Fibroblast of villous mesenchyme (primary cell): ENCODE measurements around the gene GCAT. TPM values are rescaled to one million over a fixed set of nuclear protein-coding genes. Genes with fewer than 3 reads are reported as not detected.

ENCODE experiments used
- DNase-seq: peaks from one replicate; pipeline ENCODE4 v3.0.0-alpha.2; 2010; ENCODE audit warnings: low read depth
- H3K4me3 ChIP-seq: 2 replicates; pipeline ENCODE4 v1.5.1; 2011; ENCODE audit warnings: low read depth, mild to moderate bottlenecking, low read length
- total RNA-seq: library from RNA; depleted of rRNA; stranded (reverse); fragments of >200 nt; gene quantifications from 2 replicates; pipeline ENCODE4 v1.2.3, GENCODE V29; 2012
- TF ChIP-seq, protein P1 (sequence below): IDR thresholded peaks from 2 replicates; pipeline ENCODE4 v1.5.1; 2012; ENCODE audit warnings: low read depth, mild to moderate bottlenecking, low read length; ENCODE audit not compliant: insufficient read depth

GCAT gene
- total RNA-seq, 1 donor: 31.1 TPM

GRCh38 chr22:37781434-37782059, 26.2 kb upstream of the GCAT start:
- DNase-seq: no peak
- no peak overlapping the region for H3K4me3 ChIP-seq
- TF ChIP-seq, protein P1, sequence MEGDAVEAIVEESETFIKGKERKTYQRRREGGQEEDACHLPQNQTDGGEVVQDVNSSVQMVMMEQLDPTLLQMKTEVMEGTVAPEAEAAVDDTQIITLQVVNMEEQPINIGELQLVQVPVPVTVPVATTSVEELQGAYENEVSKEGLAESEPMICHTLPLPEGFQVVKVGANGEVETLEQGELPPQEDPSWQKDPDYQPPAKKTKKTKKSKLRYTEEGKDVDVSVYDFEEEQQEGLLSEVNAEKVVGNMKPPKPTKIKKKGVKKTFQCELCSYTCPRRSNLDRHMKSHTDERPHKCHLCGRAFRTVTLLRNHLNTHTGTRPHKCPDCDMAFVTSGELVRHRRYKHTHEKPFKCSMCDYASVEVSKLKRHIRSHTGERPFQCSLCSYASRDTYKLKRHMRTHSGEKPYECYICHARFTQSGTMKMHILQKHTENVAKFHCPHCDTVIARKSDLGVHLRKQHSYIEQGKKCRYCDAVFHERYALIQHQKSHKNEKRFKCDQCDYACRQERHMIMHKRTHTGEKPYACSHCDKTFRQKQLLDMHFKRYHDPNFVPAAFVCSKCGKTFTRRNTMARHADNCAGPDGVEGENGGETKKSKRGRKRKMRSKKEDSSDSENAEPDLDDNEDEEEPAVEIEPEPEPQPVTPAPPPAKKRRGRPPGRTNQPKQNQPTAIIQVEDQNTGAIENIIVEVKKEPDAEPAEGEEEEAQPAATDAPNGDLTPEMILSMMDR: peak; percentile 40

DNA sequence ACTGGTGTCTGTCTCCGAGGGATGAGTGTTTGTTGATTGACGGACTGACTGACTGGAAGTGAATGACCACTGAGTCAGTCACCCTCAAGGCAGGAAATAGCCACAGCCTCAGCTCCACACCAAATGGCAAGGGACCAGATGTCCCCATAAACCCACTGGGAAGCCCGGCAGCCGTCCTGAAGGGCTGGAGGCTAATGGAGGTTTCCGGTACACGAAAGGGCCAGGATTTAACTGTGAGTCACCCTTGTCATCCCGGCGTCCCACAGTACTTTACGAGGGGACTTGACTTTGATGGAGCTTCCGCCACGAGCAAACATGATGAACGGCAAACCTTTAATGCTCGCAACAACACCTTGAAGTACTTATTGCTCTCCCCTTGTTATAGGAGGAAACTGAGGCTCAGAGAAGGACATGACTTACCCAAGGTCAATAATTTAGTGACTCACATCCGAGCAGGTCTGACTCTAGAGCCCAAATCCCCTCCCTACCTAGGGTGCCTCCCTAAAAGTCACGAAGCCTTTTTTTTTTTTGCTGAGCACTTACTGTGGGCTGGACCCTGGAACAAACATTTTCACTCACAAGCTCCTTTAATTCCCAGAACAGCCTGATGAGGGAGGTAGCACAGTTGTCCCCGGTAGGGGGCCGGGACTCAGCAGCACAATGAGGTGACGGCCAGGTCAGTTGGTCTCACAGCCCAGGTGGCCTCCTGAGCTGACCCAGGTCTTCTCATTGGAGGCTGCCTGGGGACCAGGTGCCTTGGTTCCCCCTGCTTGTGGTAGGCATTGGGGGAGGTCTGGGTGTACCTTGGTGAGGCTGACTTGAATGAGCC, 25.2 kb upstream of the GCAT start:
- TF ChIP-seq, protein P1: peak; percentile 23
- H3K4me3 ChIP-seq: no peak overlapping the region
- peak; percentile 74 for DNase-seq

DNA sequence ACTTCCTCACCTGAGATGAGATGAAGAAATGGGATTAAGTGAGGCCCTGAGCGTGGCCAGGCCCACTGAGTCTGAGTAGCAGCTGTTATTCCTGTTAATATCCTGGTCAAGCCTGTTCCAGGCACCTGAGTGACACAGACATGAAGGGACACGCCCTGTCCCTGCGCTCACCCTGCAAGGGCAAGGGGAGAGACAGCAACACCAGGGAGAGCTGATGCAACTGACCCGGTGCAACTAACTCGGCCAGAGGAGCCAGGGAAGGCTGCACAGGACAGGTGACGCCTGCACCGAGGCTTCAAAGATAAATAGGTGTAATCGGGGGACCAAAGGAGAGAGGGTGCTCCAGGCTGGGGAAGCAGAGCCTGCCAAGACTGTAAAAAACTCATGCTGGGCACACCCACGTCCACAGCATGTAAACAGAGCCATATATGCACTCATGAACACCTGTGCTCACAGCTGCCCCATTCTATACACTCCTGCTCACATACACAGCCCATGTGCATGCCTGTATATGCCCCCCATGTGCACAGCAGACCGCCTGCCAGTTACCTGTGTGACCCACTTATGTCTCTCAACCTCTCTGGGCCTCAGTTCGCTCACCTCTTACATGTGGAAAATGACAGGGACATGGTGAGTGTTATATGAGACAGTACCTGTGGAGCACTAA, 22.8 kb upstream of the GCAT start:
- DNase-seq: no peak
- TF ChIP-seq, protein P1: no peak
- H3K4me3 ChIP-seq: no peak overlapping the region

GRCh38 chr22:37790234-37790633, 17.5 kb upstream of the GCAT start:
- TF ChIP-seq, protein P1: no peak
- H3K4me3 ChIP-seq: no peak overlapping the region
- no peak for DNase-seq

DNA sequence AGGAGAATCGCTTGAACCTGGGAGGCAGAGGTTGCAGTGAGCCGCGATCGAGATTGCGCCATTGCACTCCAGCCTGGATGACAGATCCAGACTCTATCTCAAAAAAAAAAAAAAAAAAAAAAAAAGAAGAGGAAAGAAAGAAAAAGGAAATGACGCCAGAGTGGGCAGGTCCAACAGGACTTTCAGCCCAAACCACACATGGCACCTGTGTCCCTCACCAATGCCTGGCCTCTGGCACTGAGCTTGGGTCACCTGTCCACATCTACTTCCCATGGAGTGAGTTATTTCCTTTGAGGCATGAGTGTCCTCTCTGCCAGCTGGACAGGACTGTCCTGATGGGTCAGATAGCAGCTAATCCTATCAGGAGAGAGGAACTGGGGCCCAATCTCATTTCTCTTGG, 15.2 kb upstream of the GCAT start:
- H3K4me3 ChIP-seq: no peak overlapping the region
- DNase-seq: no peak
- TF ChIP-seq, protein P1: no peak

DNA sequence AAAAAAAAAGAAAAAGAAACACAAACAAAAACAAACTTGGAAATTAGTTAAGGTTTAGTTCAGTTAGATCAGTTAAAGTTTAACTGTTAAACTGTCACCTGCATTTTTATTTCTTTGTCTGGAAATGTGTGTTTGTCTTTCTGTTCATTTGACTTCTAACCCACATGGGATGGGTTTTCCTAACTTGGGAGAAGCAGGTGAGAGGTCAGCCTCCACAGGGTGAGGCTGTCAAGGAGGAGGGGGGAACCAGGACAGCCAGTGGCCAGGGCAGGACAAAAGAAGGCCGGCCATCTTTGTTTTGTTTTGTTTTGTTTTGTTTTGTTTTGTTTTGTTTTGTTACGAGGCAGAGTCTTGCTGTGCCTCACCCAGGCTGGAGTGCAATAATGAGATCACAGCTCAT, 13.4 kb upstream of the GCAT start:
- TF ChIP-seq, protein P1: no peak
- no peak for DNase-seq
- no peak overlapping the region for H3K4me3 ChIP-seq
